ENCODE results near the gene TBC1D4.

The TBC1D4 gene

GRCh38 chr13:75489502-75490263, 7.7 kb upstream of the TBC1D4 start:
- in situ Hi-C loops (cut with HindIII; ENCODE audit: low sequenced_read_pairs), result no loop called here
- H3K4me3 ChIP-seq (ENCODE audit: low read depth, low read length), result no peak overlapping the region
- DNase-seq (ENCODE audit: low read depth, low spot score), result peak; percentile 67
- no peak for TF ChIP-seq CTCF (IDR thresholded peaks at IDR 0.05; ENCODE audit: low read depth, low read length)

GRCh38 chr13:75486146-75487062, 4.4 kb upstream of the TBC1D4 start:
- in situ Hi-C loops (cut with HindIII; ENCODE audit: low sequenced_read_pairs), result no loop called here
- DNase-seq (ENCODE audit: low read depth, low spot score), result no peak
- TF ChIP-seq CTCF (IDR thresholded peaks at IDR 0.05; ENCODE audit: low read depth, low read length), result no peak
- no peak overlapping the region for H3K4me3 ChIP-seq (ENCODE audit: low read depth, low read length)

- TF ChIP-seq CTCF (IDR thresholded peaks at IDR 0.05; ENCODE audit: low read depth, low read length), result no peak
- DNase-seq (ENCODE audit: low read depth, low spot score), result peak; percentile 65
- in situ Hi-C loops (cut with HindIII; ENCODE audit: low sequenced_read_pairs), result no loop called here
- no peak overlapping the region for H3K4me3 ChIP-seq (ENCODE audit: low read depth, low read length)
These were observed 3.5 kb upstream of the TBC1D4 start for GRCh38 chr13:75485286-75486062.

GRCh38 chr13:75482820-75483079, 781 bp upstream of the TBC1D4 start:
- no peak for DNase-seq (ENCODE audit: low read depth, low spot score)
- H3K4me3 ChIP-seq (ENCODE audit: low read depth, low read length), result peak overlapping the region; percentile 76
- no peak for TF ChIP-seq CTCF (IDR thresholded peaks at IDR 0.05; ENCODE audit: low read depth, low read length)
- in situ Hi-C loops (cut with HindIII; ENCODE audit: low sequenced_read_pairs), result no loop called here

- in situ Hi-C loops (cut with HindIII; ENCODE audit: low sequenced_read_pairs), result no loop called here
- no peak for TF ChIP-seq CTCF (IDR thresholded peaks at IDR 0.05; ENCODE audit: low read depth, low read length)
- peak overlapping the region; percentile 76 for H3K4me3 ChIP-seq (ENCODE audit: low read depth, low read length)
- peak; percentile 37 for DNase-seq (ENCODE audit: low read depth, low spot score)
These were observed 546 bp downstream of the TBC1D4 start for GRCh38 chr13:75481176-75482069.

Measured in astrocyte of the spinal cord (primary cell).